Measurements from ENCODE around the gene DEK.
A peak's percentile ranks its signal among the peaks of the same experiment; 100 is the strongest.

Gene DEK

GRCh38 chr6:18264923-18265377, 620 bp upstream of the DEK start:
- no peak for DNase-seq

GRCh38 chr6:18263418-18264218, 712 bp downstream of the DEK start:
- peak; percentile 37 for DNase-seq

GRCh38 chr6:18262702-18263417, 1.5 kb downstream of the DEK start:
- DNase-seq = no peak

- DNase-seq = no peak
Measured at GRCh38 chr6:18261877-18262276, 2.5 kb downstream of the DEK start.

GRCh38 chr6:18260448-18261106, 3.8 kb downstream of the DEK start:
- DNase-seq = no peak

GRCh38 chr6:18259675-18260447, 4.5 kb downstream of the DEK start:
- no peak for DNase-seq

GRCh38 chr6:18254793-18255192, 9.5 kb downstream of the DEK start:
- DNase-seq = no peak

- DNase-seq = no peak
Measured at GRCh38 chr6:18253635-18254034, 10.7 kb downstream of the DEK start.

GRCh38 chr6:18249271-18249670, 15.1 kb downstream of the DEK start:
- DNase-seq = no peak

GRCh38 chr6:18248698-18249097, 15.6 kb downstream of the DEK start:
- DNase-seq = no peak

GRCh38 chr6:18247002-18247401, 17.3 kb downstream of the DEK start:
- DNase-seq = no peak

- no peak for DNase-seq
Measured at GRCh38 chr6:18246205-18246604, 18.1 kb downstream of the DEK start.

- no peak for DNase-seq
Measured at GRCh38 chr6:18245642-18246041, 18.7 kb downstream of the DEK start.

- DNase-seq = no peak
Measured at GRCh38 chr6:18245079-18245478, 19.3 kb downstream of the DEK start.

- DNase-seq = no peak
Measured at GRCh38 chr6:18244251-18244650, 20.1 kb downstream of the DEK start.

- no peak for DNase-seq
Measured at GRCh38 chr6:18243302-18243893, 20.9 kb downstream of the DEK start.

- DNase-seq = no peak
Measured at GRCh38 chr6:18242062-18242851, 22.1 kb downstream of the DEK start.

- no peak for DNase-seq
Measured at GRCh38 chr6:18241208-18242038, 22.9 kb downstream of the DEK start.

GRCh38 chr6:18240230-18240629, 24.1 kb downstream of the DEK start:
- DNase-seq = no peak

- DNase-seq = no peak
Measured at GRCh38 chr6:18237167-18237566, 27.2 kb downstream of the DEK start.

- no peak for DNase-seq
Measured at GRCh38 chr6:18235524-18235923, 28.8 kb downstream of the DEK start.

Measured in activated gamma-delta T cell (primary cell).